HG02642 (cell line): ENCODE results near the gene SRGAP2C.
A peak's percentile ranks its signal among the peaks of the same experiment; 100 is the strongest.
"Not testable (repeated sequence)": the region's sequence is repeated elsewhere in the genome, so short reads cannot be mapped to it uniquely, and the experiment has no call there.

Source experiments
- ATAC-seq: cut with Tn5 transposase; IDR thresholded peaks from one replicate; pipeline ENCODE4 v1.9.1; 2021; ENCODE audit warnings: mild to moderate bottlenecking; ENCODE audit not compliant: unreplicated experiment, poor library complexity

The SRGAP2C gene

GRCh38 chr1:121317491-121318468 lies 133.0 kb downstream of the SRGAP2C start:
- not testable (repeated sequence) for ATAC-seq

- ATAC-seq, result not testable (repeated sequence)
These were observed 133.9 kb downstream of the SRGAP2C start for GRCh38 chr1:121318687-121319086.

GRCh38 chr1:121321660-121322059 lies 136.9 kb downstream of the SRGAP2C start:
- not testable (repeated sequence) for ATAC-seq

- not testable (repeated sequence) for ATAC-seq
These were observed 140.0 kb downstream of the SRGAP2C start for GRCh38 chr1:121324726-121325125.

- not testable (repeated sequence) for ATAC-seq
These were observed 147.4 kb downstream of the SRGAP2C start for GRCh38 chr1:121332141-121332540.

- not testable (repeated sequence) for ATAC-seq
These were observed 148.1 kb downstream of the SRGAP2C start for GRCh38 chr1:121332599-121333562.

GRCh38 chr1:121337958-121338357 lies 153.2 kb downstream of the SRGAP2C start:
- not testable (repeated sequence) for ATAC-seq

- ATAC-seq, result peak; percentile 70
These were observed 154.8 kb downstream of the SRGAP2C start for GRCh38 chr1:121339611-121340010.

GRCh38 chr1:121343311-121343906 lies 158.6 kb downstream of the SRGAP2C start:
- ATAC-seq, result not testable (repeated sequence)

- ATAC-seq, result not testable (repeated sequence)
These were observed 159.6 kb downstream of the SRGAP2C start for GRCh38 chr1:121344355-121344754.

- ATAC-seq, result not testable (repeated sequence)
These were observed 161.9 kb downstream of the SRGAP2C start for GRCh38 chr1:121346654-121347053.

- ATAC-seq, result not testable (repeated sequence)
These were observed 162.7 kb downstream of the SRGAP2C start for GRCh38 chr1:121347476-121347875.

GRCh38 chr1:121348115-121348514 lies 163.3 kb downstream of the SRGAP2C start:
- ATAC-seq, result not testable (repeated sequence)

GRCh38 chr1:121349332-121349967 lies 164.7 kb downstream of the SRGAP2C start:
- not testable (repeated sequence) for ATAC-seq

GRCh38 chr1:121355711-121356420 lies 171.1 kb downstream of the SRGAP2C start:
- ATAC-seq, result not testable (repeated sequence)

- not testable (repeated sequence) for ATAC-seq
These were observed 172.0 kb downstream of the SRGAP2C start for GRCh38 chr1:121356819-121357218.

GRCh38 chr1:121360531-121360930 lies 175.8 kb downstream of the SRGAP2C start:
- not testable (repeated sequence) for ATAC-seq

- not testable (repeated sequence) for ATAC-seq
These were observed 176.9 kb downstream of the SRGAP2C start for GRCh38 chr1:121361451-121362233.
